Measurements from ENCODE around the gene OGFOD3.
"Not testable (repeated sequence)": the region's sequence is repeated elsewhere in the genome, so short reads cannot be mapped to it uniquely, and the experiment has no call there.

OGFOD3 gene

GRCh38 chr17:82433560-82434215, 15.3 kb upstream of the OGFOD3 start:
- DNase-seq = no peak

- no peak for DNase-seq
Observed at GRCh38 chr17:82432017-82432416, 13.6 kb upstream of the OGFOD3 start.

- no peak for DNase-seq
Observed at GRCh38 chr17:82429824-82430223, 11.4 kb upstream of the OGFOD3 start.

GRCh38 chr17:82428546-82428945, 10.2 kb upstream of the OGFOD3 start:
- DNase-seq = no peak

- no peak for DNase-seq
Observed at GRCh38 chr17:82424863-82425159, 6.4 kb upstream of the OGFOD3 start.

GRCh38 chr17:82424001-82424862, 5.8 kb upstream of the OGFOD3 start:
- DNase-seq = no peak

- DNase-seq = no peak
Observed at GRCh38 chr17:82419540-82419939, 1.2 kb upstream of the OGFOD3 start.

GRCh38 chr17:82416771-82417170, 1.6 kb downstream of the OGFOD3 start:
- DNase-seq = no peak

- no peak for DNase-seq
Observed at GRCh38 chr17:82416264-82416663, 2.1 kb downstream of the OGFOD3 start.

- DNase-seq = no peak
Observed at GRCh38 chr17:82415786-82416185, 2.6 kb downstream of the OGFOD3 start.

GRCh38 chr17:82415336-82415735, 3.0 kb downstream of the OGFOD3 start:
- DNase-seq = no peak

- no peak for DNase-seq
Observed at GRCh38 chr17:82414548-82415281, 3.7 kb downstream of the OGFOD3 start.

GRCh38 chr17:82412535-82413520, 5.6 kb downstream of the OGFOD3 start:
- DNase-seq = peak; percentile 22

- DNase-seq = not testable (repeated sequence)
Observed at GRCh38 chr17:82412081-82412480, 6.3 kb downstream of the OGFOD3 start.

GRCh38 chr17:82411396-82412053, 6.9 kb downstream of the OGFOD3 start:
- DNase-seq = no peak

GRCh38 chr17:82410014-82410716, 8.2 kb downstream of the OGFOD3 start:
- DNase-seq = no peak

- DNase-seq = no peak
Observed at GRCh38 chr17:82408938-82409318, 9.5 kb downstream of the OGFOD3 start.

- no peak for DNase-seq
Observed at GRCh38 chr17:82408288-82408937, 10.0 kb downstream of the OGFOD3 start.

- no peak for DNase-seq
Observed at GRCh38 chr17:82407255-82407654, 11.1 kb downstream of the OGFOD3 start.

- no peak for DNase-seq
Observed at GRCh38 chr17:82406131-82406671, 12.2 kb downstream of the OGFOD3 start.

- DNase-seq = no peak
Observed at GRCh38 chr17:82405051-82405450, 13.3 kb downstream of the OGFOD3 start.
